Esophagus muscularis mucosa (tissue), 4 donors: ENCODE measurements around the gene FSCN2. TPM values are rescaled to one million over a fixed set of nuclear protein-coding genes. Genes with fewer than 3 reads are reported as not detected.

Experiments used
- DNase-seq: peaks from one replicate; pipeline ENCODE4 v3.0.0-alpha.2; 2017; ENCODE audit errors: extremely low spot score
- H3K27ac ChIP-seq, 4 donors: fragments of 200-600 bp; sonication (generic); replicated peaks in 1 of 4; 1 replicate in 3 of 4; 2 replicates in 1 of 4; pipeline ENCODE4 v1.5.1; 2016 to 2019; ENCODE audit warnings: mild to moderate bottlenecking in 1 of 4
- H3K27me3 ChIP-seq, 4 donors: fragments of 200-600 bp; sonication (generic); one replicate each; pipeline versions ENCODE4 v1.5.1 to v1.6.0; 2016 to 2019
- H3K36me3 ChIP-seq, 4 donors: fragments of 200-600 bp; sonication (generic); one replicate each; pipeline ENCODE4 v1.5.1; 2016 to 2019
- H3K4me1 ChIP-seq, 4 donors: fragments of 200-600 bp; sonication (generic); one replicate each; pipeline ENCODE4 v1.5.1; 2016 to 2019
- H3K4me3 ChIP-seq, 4 donors: fragments of 200-600 bp; sonication (generic); 1 replicate in 2 of 4; 2 replicates in 2 of 4; pipeline ENCODE4 v1.5.1; 2016 to 2019; ENCODE audit warnings: mild to moderate bottlenecking in 4 of 4, moderate library complexity in 1 of 4
- H3K9me3 ChIP-seq, 4 donors: fragments of 200-600 bp; sonication (generic); 1 replicate in 3 of 4; 2 replicates in 1 of 4; pipeline ENCODE4 v1.5.1; 2016 to 2019
- EP300 ChIP-seq: sonication (generic); formaldehyde crosslinking; IDR thresholded peaks from one replicate; pipeline ENCODE4 v1.6.1; 2017; ENCODE audit warnings: antibody characterized with exemption
- POLR2A ChIP-seq: fragments of 450-650 bp; IDR thresholded peaks from one replicate; pipeline ENCODE4 v1.6.1; 2017; ENCODE audit warnings: antibody characterized with exemption, moderate library complexity, mild to moderate bottlenecking, low read depth
- POLR2AphosphoS5 ChIP-seq, 2 donors: sonication (generic); formaldehyde crosslinking; IDR thresholded peaks; one replicate each; pipeline ENCODE4 v1.6.1; 2017; ENCODE audit warnings: antibody characterized with exemption in 2 of 2
- WGBS: methylation state at CpG from one replicate; pipeline ENCODE4 v1.1.5; 2018; 5-methylcytosine and 5-hydroxymethylcytosine counted together
- intact Hi-C: fragments of 100-400 bp; cut with DNase I; formaldehyde crosslinking; loops from one replicate; pipeline ENCODE4 v1.15.1; 2023
- total RNA-seq, 4 donors: library from RNA; depleted of rRNA; stranded (reverse); fragments of >200 nt; gene quantifications; one replicate each; pipeline versions ENCODE4 v1.1.0 to v1.2.1, GENCODE V29; 2016
- TF ChIP-seq, protein P1 (sequence below), 3 experiments: fragments of 200-600 bp in 2 of 3; fragments of 450-650 bp in 1 of 3; sonication (generic) in 2 of 3; IDR thresholded peaks; one replicate each; pipeline ENCODE4 v1.5.1; 2017 to 2019; ENCODE audit warnings: antibody characterized with exemption in 3 of 3, mild to moderate bottlenecking in 2 of 3, moderate library complexity in 1 of 3

Gene FSCN2
- total RNA-seq, 4 donors from 2014 or later = 1.2 to 2.4 (median 1.7) TPM

DNA sequence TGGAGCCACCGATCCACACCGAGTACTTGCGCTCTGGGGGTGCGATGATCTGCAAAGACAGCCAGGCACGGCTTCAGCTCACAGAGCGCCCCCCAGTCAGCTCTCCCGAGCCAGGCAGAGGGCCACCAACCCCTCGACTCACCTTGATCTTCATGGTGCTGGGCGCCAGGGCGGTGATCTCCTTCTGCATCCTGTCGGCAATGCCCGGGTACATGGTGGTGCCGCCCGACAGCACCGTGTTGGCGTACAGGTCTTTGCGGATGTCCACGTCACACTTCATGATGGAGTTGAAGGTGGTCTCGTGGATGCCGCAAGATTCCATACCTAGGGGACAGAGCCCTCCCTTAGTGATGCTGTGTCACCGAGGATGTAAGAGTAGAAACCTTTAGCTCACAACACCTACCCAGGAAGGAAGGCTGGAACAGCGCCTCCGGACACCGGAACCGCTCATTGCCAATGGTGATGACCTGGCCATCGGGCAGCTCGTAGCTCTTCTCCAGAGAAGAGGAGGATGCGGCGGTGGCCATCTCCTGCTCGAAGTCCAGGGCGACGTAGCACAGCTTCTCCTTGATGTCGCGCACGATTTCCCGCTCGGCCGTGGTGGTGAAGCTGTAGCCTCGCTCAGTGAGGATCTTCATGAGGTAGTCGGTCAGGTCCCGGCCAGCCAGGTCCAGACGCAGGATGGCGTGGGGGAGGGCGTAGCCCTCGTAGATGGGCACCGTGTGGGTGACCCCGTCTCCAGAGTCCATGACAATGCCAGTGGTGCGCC lies 17.2 kb upstream of the FSCN2 start:
- DNase-seq = no peak
- Histone ChIP-seq H3K9me3 (no peaks in the 10 kb centered on the region), H3K4me3 (peak overlapping the region; percentile 88 to 94 (median 91)), H3K27me3 (no peaks in the 10 kb centered on the region), H3K36me3 (peaks cover 30 to 43% (median 38%) of the 10 kb centered on the region in 4 donors), H3K27ac (peak overlapping the region; percentile 100), H3K4me1 (peaks cover 13 to 45% (median 35%) of the 10 kb centered on the region in 4 donors)
- TF ChIP-seq, protein P1, sequence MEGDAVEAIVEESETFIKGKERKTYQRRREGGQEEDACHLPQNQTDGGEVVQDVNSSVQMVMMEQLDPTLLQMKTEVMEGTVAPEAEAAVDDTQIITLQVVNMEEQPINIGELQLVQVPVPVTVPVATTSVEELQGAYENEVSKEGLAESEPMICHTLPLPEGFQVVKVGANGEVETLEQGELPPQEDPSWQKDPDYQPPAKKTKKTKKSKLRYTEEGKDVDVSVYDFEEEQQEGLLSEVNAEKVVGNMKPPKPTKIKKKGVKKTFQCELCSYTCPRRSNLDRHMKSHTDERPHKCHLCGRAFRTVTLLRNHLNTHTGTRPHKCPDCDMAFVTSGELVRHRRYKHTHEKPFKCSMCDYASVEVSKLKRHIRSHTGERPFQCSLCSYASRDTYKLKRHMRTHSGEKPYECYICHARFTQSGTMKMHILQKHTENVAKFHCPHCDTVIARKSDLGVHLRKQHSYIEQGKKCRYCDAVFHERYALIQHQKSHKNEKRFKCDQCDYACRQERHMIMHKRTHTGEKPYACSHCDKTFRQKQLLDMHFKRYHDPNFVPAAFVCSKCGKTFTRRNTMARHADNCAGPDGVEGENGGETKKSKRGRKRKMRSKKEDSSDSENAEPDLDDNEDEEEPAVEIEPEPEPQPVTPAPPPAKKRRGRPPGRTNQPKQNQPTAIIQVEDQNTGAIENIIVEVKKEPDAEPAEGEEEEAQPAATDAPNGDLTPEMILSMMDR (IDR thresholded peaks at IDR 0.05) = no peak
- peak in 1 of 2 donors; percentile 25 for TF ChIP-seq POLR2AphosphoS5 (IDR thresholded peaks at IDR 0.05)
- intact Hi-C loops = loop anchor here (5.0 kb wide), 1 partner anchor 114 kb away; the partner anchor contains the start of gene BAHCC1
- WGBS = 2% methylated on average over 31 of the region's 48 CpGs

DNA sequence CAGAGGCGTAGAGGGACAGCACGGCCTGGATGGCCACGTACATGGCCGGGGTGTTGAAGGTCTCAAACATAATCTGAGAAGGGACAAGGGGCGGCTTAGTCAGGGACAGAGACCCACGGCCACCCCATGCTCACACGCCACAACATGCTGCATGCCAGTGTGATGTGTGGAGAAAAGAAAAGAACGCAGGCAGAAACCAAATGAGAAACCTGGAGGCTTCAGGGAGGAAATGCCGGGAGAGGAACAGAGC lies 16.7 kb upstream of the FSCN2 start:
- Histone ChIP-seq H3K36me3 (peaks cover 30 to 43% (median 38%) of the 10 kb centered on the region in 4 donors), H3K4me1 (peaks cover 18 to 50% (median 41%) of the 10 kb centered on the region in 4 donors), H3K9me3 (no peaks in the 10 kb centered on the region), H3K4me3 (peak overlapping the region; percentile 88 to 94 (median 91)), H3K27me3 (no peaks in the 10 kb centered on the region), H3K27ac (peak overlapping the region; percentile 100)
- no peak for DNase-seq
- WGBS = 2% methylated on average over 5 of the region's 9 CpGs
- TF ChIP-seq, protein P1 (IDR thresholded peaks at IDR 0.05) = no peak
- no peak for TF ChIP-seq EP300
- intact Hi-C loops = loop anchor here (5.0 kb wide), 1 partner anchor 114 kb away; the partner anchor contains the start of gene BAHCC1

DNA sequence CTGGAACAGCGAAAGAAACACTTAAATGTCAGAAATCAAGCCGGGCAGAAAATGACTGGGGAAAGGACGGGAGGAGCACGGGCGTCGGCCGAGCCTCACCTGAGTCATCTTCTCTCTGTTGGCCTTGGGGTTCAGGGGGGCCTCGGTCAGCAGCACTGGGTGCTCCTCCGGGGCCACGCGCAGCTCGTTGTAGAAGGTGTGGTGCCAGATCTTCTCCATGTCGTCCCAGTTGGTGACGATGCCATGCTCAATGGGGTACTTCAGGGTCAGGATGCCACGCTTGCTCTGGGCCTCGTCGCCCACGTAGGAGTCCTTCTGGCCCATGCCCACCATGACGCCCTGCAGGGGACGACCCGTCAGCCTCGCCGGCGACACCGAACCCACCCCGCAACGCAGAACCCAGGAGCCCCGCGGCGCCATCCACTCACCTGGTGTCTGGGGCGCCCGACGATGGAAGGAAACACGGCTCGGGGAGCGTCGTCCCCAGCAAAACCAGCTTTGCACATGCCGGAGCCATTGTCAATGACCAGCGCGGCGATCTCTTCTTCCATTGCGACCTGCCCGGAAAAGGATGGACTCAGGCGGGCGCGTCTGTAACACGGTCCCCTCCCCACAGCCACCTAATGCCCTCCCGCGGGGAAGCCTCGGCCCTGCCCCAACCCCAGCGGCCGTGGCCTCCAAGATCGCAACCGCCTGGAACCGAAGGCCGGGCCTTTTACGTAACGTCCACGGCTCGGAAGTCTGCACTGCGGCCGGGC lies 16.2 kb upstream of the FSCN2 start:
- peaks cover 23 to 55% (median 46%) of the 10 kb centered on the region in 4 donors for H3K4me1 ChIP-seq
- peak overlapping the region; percentile 100 for H3K27ac ChIP-seq
- WGBS = under 1% methylated on average over 32 of the region's 62 CpGs
- H3K27me3 ChIP-seq = no peaks in the 10 kb centered on the region
- peaks cover 30 to 43% (median 38%) of the 10 kb centered on the region in 4 donors for H3K36me3 ChIP-seq
- DNase-seq = no peak
- intact Hi-C loops = loop anchor here (5.0 kb wide), 1 partner anchor 115 kb away; the partner anchor contains the start of gene BAHCC1
- H3K4me3 ChIP-seq = peak overlapping the region; percentile 88 to 94 (median 91)
- TF ChIP-seq, protein P1 (IDR thresholded peaks at IDR 0.05) = no peak
- TF ChIP-seq EP300 (no peak), POLR2AphosphoS5 (IDR thresholded peaks at IDR 0.05) (no peak), POLR2A (no peak)
- H3K9me3 ChIP-seq = no peaks in the 10 kb centered on the region

DNA sequence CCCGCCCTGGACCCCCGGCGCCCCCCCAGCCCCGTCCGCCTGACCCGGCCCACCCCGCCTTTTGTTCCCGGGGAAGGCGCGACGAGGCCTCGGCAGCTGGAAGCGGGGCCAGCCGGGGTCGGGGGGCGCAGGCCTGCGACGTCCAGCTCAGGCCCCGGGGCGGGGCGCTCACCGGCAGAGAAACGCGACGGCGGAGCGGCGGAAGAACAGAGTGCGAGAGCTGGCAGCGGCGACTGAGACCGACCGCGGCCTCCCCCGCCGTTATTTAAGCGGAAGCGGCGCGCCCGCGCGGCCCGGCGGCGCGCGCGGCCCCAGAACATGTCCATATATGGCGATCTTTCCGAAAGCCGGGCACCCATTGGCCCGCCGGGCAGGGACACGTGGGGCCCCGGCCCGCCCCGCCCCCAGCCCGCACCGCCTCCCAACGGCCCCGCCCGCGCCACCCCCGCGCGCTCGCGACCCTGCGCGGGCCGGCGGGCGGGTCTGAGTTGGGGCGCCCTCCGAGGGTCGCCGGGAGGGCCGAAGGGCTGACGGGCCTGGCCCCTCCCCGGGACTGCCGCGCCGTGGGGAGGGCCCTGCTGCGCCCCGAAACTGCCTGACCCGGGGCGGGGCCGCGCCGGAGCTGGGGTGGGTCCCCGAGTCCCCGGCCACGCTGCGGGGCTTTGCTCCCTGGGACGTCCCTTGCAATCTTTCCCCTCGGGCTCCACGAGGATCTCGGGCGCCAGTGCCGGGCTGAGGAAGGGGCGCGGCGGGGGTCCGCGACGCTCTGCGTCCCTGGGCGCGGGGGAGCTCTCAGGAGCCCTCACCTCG lies 15.4 kb upstream of the FSCN2 start, which contains the start of gene ACTG1:
ACTG1 (minus strand) TSS at position 238 of the 810 bp plus-strand sequence. CDS start 445 bp downstream, outside the sequence.
- Histone ChIP-seq H3K27me3 (no peaks in the 10 kb centered on the region), H3K4me3 (peak within 1 kb of the TSS; percentile 88 to 94 (median 91)), H3K4me1 (peaks cover 31 to 63% (median 53%) of the 10 kb centered on the region in 4 donors), H3K27ac (peak within 1 kb of the TSS; percentile 100), H3K9me3 (no peaks in the 10 kb centered on the region), H3K36me3 (peaks cover 30 to 43% (median 38%) of the 10 kb centered on the region in 4 donors)
- peak; percentile 98 for DNase-seq
- intact Hi-C loops = loop anchor here (5.0 kb wide), 1 partner anchor 115 kb away; the partner anchor contains the start of gene BAHCC1
- 0% methylated on average over 6 of the region's 111 CpGs for WGBS
- TF ChIP-seq, protein P1 (IDR thresholded peaks at IDR 0.05) = no peak
- TF ChIP-seq POLR2AphosphoS5 (IDR thresholded peaks at IDR 0.05) (peak; percentile 85 to 99), POLR2A (peak; percentile 89)
